Heart left ventricle (tissue), 13 donors: ENCODE results near the gene CHIT1.
"Not testable (repeated sequence)": the region's sequence is repeated elsewhere in the genome, so short reads cannot be mapped to it uniquely, and the experiment has no call there.

ENCODE experiments used
- CTCF ChIP-seq, 12 donors: fragments of 200-600 bp; sonication (generic) in 4 of 12; IDR thresholded peaks; one replicate each; pipeline versions ENCODE4 v1.5.0 to v1.8.0; 2018 to 2022; ENCODE audit warnings: antibody characterized with exemption in 12 of 12, mild to moderate bottlenecking in 5 of 12
- POLR2A ChIP-seq, 2 donors: fragments of 450-650 bp; IDR thresholded peaks; one replicate each; pipeline ENCODE4 v1.6.1; 2017; ENCODE audit warnings: antibody characterized with exemption in 2 of 2, mild to moderate bottlenecking in 2 of 2, moderate library complexity in 2 of 2
- donor health status: ischemic (EF 13 %, LVEDD 7.1; RV severe dilation, severe dysfunction).
- donor health status: DM: no; HTN: yes; CAD: no.
- donor health status: DM: no; HTN: no; CAD: no.
- donor health status: ischemic (EF 25% LVEDD 6.9; RV normal size, moderate dysfunction).
- donor health status: ischemic (EF 25% LVEDD 5.7; RV mildly dilated, moderate dysfunction).
- donor health status: ischemic (EF 35%, LVEDD 5.7; RV mildly dilated, moderate dysfunction).
- donor health status: nonischemic (EF 11% LVEDD 7.7; RV severe dilation, severe dysfunction).
- donor health status: DM: yes; HTN: yes; CAD: no.
- donor health status: PGD.
- donor health status: ischemic (EF 29% LVEDD 5.4; RV normal size, mild dysfunction).
- donor health status: nonischemic (EF 23%, LVEDD 6.1; RV moderate dilation, normal function).

GRCh38 chr1:203266140-203266539 lies 36.7 kb upstream of the CHIT1 start:
- not testable (repeated sequence) for TF ChIP-seq CTCF, POLR2A (IDR thresholded peaks at IDR 0.05)
